HG03354 (cell line): ENCODE results near the gene MPP1.

ENCODE experiments used
- ATAC-seq: cut with Tn5 transposase; IDR thresholded peaks from one replicate; pipeline ENCODE4 v1.9.1; 2021; ENCODE audit warnings: mild to moderate bottlenecking; ENCODE audit not compliant: unreplicated experiment, poor library complexity, severe bottlenecking

Gene MPP1

DNA sequence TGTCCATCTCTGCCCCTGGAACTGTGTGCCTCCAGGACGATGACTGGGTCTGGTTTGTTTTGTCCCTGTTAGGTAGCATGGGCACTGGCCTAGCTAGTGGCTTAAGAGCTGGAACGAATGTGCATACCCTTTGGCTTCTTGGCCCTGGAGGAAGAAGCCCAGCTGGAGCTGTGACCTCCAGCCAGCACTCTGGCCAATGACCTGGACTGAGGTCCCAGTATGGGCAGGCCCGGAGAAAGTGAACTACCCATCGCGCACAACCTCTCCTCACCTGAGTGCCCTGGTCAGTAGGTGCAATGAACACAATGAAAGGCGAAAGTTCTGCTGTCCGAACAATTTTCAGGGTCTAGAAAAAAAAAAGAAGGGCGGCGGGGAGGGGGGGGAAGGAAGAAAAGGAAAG lies 24.3 kb downstream of the MPP1 start:
- ATAC-seq, result no peak

DNA sequence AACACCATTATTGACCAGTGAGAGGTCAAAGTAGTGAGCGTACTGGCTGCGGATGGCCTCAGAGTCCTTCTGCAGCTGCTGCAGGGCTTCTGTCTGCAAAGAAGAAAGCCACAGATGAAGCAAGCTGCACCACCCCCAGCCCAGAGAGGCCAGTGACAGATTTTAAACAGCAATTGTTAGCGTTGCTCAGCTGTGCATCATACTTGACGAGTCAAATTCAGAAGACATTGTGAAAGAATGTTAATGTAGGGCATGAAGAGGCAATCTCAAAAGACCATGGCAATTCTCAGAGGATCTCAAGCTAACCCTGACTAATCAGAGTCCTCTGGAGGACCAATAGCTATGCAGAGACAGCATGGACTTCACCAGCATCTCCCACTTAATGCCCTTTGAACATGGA lies 26.0 kb downstream of the MPP1 start:
- ATAC-seq, result no peak

DNA sequence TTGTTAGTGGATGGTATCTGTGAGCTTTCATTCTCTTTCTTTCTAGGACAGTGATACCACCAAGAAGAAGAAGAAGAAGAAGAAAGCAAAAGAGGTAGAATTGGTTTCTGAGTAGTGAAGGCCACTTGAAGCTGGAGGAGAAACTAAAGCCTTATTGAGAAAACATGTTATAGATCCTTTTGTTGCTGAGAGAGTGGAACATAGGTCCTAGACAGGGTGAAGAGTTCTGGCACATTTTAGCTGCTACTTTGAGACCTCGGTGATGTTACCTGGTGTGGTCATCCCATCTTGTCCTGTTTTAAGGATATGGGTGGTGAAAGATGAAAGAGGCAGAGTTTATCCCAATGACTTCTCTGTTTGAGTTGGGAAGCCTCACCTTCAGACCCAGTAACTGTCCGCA lies 28.5 kb downstream of the MPP1 start:
- no peak for ATAC-seq

DNA sequence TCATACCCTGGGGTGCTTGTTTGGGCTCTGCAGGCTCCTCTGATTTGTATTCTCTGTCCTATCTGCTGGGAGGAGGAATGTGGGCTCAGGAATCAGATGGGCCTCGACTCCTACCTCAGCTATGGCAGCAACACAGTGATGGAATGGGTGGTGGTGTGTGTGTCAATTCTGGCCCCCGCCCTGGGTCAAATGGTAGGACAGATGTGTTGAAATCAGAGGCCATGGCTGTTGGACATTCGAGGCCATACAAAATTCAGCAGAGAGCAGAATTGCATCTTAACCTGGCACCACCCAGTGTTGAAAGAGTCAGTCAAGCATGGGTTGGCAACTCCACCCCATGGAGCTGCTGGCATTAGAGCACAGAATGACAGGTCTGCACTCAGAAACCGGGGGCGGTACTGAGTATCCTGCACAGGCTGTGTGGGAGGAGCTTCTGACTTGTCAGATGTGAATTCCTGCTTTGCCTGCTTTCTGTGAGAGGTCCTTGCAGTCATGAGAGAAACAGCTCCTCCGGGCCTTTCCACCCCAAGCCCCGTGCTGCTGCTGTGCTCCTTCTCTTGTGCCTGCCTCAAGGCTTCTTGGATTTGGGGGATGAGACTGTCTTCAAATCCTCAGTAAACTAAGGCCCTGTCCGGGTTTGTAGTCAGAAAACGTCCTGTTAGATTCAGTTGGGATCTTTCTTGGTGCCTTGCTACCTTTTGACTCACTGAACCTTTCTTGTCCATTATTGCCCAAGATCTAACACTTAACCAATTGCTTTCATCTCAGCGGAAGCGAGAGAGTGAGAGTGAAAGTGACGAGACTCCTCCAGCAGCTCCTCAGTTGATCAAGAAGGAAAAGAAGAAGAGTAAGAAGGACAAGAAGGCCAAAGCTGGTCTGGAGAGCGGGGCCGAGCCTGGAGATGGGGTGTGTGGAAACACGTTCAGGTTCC lies 29.6 kb downstream of the MPP1 start:
- no peak for ATAC-seq

DNA sequence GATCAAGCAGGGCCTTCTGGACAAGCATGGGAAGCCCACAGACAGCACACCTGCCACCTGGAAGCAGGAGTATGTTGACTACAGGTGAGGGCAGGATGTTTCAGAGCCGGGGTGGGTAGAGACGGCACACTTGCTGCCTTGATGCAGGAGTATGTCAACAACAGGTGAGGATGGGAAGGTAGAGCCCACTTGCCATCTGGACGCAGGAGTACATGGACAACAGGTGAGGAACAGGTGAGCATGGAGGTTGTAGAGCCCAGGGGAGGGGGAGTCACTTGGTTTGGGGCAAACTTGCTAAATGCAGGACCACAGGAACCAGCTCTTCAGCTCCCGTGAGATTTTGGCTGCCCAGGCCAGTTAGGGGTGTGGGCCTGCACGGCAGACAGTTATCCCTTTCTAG lies 30.7 kb downstream of the MPP1 start:
- ATAC-seq, result no peak

DNA sequence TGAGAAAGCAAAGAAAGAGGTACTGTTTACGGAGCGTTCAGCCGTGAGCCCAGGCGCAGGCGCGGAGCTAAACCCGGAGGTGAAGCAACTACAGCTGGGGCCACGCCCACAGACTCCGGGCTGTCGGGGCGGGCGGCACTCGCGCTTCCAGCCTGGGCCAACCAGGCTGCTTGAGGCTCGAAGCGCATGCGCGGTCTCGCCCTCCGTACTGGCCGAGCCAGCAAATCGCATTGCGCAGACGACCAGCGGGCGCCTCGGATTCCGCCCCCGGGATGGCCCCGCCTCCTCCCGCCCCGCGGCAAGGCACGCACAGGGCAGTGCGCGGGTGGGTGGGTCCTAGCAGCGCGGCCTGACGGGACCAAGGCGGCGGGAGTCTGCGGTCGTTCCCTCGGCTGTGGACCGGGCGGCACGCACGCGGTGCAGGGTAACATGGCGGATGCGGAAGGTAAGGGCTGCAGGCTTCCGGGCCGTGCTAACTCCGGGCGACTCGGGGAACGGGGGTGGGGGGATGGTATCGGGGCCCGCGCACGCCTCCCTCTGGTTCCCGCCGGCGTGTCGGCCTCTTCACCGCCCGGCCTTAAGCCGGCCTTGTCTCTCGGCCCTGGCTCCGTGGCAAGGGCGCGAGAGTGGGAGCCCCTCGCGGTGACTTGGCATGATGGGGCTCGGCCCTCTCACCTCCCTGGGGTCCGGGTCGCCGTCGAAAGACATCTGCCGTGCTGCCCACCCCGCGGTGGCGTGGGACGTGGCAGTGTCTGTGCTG lies 42.6 kb downstream of the MPP1 start, which contains the start of gene DKC1:
Gene DKC1, plus strand, starts transcription at position 328 of the 760 bp plus-strand sequence. Its CDS starts 102 bp downstream, at position 430.
- peak; percentile 88 for ATAC-seq

DNA sequence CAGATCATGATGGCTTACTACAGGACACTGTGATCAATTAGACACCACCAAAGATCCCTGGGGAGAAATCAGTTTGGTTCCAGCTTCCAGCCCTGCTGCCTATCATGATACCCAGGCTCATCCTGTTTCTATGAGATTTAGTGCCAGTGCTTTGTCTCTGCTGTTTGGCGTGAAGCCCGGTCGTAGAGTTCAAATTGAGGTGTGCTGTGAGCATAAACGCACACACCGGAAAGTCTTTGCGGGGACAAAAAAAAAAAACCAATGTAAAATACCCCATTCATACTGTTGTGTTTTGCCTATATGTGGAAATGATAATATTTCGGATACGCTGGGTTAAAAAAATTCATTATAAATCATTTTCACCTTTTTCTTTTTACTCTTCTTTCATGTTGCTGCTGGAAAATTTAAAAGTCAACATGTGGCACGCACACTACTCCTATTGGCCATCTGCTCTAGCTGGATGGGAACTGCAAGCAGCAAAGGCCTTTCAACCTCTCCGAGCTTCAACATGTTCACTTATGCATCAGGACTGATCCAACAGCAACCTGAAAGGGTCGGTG lies 43.2 kb downstream of the MPP1 start:
- no peak for ATAC-seq

DNA sequence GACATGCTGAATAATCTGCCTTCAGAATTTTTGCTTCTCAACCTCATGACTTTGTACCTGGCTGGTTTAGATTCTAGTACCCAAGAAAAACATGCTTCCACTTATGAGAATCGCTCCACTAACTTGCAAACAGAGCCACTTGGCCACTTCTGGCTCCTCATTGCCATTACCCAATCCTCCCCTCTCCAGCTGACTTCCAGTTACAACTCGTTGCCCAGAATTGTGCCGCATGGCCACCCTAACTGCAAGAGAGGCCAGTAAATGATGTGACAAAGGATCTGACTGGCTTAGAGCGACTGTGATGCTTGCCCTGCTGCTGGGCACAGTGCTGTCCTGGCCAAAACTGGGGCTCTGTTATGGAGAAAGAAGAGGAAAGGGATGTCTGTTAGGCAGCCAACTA lies 46.6 kb downstream of the MPP1 start:
- ATAC-seq, result no peak

DNA sequence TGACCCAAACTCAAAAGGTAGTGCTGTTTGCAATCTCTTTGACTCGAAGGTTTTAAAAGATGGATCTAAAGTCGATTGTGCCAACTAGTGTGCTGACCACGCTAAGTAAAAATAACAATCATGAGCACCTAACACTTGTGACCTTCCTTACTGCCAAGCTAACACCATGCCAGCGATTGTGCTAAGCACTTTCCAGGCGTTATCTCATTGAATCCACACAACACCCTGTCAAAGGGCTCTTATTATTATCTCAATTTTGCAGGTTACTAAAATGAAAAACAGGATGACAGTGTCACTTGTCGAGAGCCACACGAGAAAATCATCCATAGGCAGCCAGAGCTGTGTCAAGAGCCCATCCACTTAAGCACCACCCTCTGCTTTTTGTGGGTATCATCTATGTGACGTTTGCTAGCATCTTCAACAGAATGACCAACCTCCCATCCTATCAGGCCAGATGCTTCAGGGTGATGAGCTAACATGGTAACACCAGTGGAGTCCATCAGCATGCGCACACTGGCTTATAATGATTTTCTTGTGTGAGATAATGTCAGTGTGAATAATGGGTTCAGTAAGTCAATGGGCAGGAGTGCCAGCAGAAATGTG lies 53.5 kb downstream of the MPP1 start:
- ATAC-seq, result no peak

DNA sequence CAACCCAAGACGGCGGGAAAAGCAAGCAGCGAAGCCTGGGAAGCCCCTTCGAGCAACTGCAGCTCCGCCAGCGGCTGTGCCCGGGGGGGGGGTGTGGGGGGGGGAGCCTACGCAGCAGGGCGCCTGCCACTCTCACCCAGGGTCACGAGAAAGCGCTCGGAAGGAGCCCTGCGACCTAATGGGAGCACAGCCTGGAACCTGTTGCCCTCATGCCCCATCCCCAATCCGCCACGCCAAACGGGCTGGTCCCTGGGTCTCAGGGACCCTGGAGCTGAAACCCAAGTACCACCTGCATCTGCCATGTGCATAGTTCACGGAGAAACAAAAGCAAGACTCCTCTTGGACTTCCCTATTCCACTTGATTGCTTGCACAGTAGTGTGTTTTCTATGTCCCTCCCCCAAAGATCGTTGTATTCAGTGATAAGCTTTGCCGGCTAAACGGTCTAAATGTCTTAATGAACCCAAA lies 54.0 kb downstream of the MPP1 start:
- peak; percentile 11 for ATAC-seq

DNA sequence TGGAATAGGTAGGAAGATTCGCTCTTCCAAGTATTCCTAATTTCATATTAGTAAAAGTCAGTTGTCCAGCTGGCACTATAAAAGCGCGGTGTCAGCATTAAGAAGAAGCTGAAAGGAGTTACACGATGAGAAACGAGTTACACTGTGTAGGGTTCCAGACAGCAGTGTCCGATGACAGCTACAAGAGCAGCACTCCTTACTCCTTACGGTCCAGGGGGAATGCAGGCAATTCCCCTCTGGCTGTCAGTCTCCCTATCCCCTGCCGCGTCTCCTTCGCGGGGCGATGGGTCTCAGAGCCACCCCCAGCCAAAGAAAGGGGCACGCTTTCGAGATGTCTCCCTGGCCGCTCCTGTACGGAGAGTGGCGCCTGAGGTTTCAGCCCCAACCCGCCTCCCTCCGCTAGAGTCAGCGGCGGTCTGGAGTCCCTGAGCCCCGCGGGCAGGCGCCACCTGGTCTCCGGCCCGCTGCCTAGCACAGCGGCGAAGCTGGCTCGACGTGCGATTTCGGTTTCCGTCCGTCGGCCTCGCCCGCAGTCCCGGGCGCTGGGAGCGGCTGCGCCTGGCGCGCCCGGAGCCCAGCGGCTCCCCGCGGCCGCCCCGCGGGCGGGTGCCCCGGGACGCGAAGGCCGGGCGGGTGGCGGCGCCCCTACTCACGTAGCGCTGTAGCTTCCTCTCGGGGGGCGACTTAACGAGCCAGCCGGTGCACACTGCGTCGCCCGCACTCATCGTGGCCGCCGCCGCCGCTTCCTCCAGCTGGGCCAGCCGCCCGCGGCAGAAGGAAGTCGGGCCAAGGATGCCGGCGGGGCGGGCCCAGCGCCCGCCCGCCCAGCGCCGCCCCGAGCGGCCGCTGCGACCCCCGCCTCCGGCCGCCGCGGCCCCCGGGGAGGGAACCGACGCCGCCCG lies 54.7 kb downstream of the MPP1 start, which contains the start of gene GAB3:
Gene GAB3, minus strand, starts transcription at position 777 of the 902 bp plus-strand sequence. Its CDS starts 52 bp downstream, at position 725.
- ATAC-seq, result peak; percentile 74

DNA sequence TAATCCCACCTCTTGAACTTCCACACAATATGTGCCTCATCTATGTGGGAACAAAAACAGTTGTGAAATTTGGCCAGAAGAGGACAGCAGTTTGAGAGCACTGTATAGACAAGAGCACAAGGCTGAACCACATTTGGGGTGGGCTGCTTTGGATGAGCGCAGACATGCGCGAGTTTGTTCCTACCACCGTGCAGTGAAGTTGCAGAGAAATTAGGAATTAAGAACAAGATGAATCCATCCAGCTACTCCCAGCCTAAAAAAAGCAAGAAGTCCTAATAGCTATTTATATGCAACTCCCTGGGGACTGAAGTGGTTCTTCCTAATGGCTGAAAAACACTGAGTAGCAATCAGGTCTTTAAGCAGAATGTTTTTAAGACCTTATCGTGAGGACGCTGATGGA lies 55.4 kb downstream of the MPP1 start:
- no peak for ATAC-seq

DNA sequence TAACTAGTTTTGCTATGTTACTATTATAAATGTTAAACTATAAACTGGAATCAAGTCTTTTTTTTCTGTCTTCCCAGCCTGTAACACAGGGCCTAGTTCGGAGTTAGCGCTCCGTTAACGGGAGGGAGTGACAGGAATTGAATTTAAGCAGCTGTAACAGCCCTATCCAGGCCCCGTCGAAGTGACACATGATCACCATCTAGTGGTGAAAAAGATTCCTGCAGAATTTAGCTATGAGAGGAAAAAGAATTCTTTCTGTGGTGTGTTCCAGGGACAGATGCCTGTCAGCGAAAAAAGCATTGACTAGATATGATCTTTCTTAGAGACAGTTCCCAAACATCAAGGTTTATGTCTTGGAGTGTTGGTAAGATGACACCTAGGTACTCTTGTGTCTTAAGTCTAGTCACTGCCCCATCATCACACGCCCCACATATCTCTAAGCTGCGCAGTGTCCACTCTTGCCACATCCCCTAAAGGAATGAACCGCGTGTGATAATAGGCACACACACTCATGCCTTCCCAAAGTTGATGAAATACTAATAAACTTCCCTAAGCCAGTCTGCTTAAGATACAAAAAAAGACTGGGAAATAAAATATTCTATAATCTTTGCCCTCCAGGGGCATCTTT lies 56.5 kb downstream of the MPP1 start:
- ATAC-seq, result peak; percentile 63

DNA sequence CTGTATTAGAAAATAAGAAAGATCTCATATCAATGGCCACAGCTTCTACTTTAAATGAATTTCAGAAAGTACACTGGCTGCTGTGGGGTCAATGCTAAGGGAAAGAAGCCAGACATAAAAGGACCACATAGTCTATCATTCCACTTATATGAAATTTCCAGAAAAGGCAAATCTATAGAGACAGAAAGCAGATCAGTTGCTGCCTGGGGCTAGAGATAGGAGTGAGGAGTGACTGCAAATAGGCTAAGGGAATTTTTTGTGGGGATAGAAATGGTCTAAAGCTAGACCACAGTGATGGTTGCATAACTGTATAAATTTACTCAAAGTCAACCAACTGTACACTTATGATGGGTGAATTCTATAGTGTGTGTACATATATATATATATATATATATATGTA lies 62.7 kb downstream of the MPP1 start:
- ATAC-seq, result no peak

DNA sequence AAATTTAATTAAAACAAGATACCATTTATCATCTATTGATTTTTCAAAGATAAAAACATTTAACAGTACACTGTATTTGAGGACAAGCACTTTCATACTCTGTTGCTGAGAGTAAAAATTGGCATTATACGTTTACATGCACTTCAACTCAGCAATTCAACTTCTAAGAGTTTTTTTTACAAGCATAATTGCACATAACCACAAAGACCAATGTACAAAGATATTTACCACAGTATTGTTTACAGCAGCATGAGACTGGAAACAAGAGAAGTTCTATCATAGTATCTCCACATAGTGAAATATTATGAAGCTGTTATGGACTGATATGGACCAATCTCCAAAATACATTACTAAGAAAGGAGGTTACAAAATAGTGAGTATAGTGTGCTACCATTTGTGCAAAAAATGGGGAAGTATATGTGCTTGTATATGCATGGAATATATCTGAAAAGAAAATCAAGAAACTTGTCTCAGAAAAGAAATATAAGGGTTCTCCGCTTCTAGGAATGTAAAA lies 65.3 kb downstream of the MPP1 start:
- ATAC-seq, result no peak

DNA sequence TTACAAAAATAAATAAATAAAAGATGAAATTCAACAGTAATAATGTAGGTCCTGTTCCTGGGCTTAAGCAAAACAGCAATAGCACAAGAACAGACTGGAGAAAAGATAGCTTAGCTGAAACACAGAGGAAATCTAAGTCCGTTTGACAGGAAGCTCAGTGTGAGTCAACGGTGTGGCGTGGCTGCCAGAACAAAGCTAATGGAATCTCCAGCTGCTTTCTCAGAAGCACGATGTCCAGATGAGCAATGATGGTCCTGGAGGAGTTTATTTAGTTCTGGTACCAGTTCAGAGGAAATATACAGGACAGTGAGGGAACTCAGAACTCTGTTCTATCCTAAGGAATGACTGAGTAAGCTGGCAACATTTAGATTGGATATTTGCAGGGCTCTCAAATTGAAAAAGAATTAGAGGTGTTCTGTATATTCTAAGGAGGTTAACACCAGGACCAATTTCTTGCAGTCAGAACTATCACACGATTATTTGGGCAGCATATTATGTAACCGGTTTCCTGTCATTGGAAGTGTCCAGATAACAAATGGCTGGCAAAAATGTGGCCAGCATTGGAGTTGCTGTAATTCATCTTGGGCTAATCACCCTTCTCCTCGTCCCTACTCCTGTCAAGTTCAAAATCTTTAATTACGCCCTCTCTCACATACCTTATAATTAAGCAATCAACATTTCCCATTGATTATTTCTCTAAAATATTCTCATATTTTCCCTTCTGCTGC lies 67.1 kb downstream of the MPP1 start:
- ATAC-seq, result no peak

DNA sequence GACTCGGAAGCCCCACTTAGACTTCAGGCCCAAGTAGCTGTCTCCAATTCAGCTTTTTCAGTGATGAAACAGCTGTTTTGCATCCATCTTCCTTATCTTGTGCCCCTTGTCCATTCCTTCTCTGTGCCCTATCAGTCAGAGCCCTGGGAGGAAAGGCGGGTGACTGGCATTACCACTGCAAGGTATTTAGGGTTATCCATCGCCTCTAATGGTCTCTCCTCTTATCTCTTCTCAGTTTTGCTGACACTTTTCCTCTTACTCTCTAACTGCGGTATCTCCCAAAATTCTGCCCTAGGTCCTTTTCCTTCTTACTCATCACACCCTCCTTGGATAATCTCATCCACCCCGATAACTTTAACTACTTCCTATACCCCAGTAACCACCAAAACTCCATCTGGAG lies 68.1 kb downstream of the MPP1 start:
- no peak for ATAC-seq
